ENCODE results near the gene PCIF1.
"Not testable (repeated sequence)": the region's sequence is repeated elsewhere in the genome, so short reads cannot be mapped to it uniquely, and the experiment has no call there.

The PCIF1 gene

DNA sequence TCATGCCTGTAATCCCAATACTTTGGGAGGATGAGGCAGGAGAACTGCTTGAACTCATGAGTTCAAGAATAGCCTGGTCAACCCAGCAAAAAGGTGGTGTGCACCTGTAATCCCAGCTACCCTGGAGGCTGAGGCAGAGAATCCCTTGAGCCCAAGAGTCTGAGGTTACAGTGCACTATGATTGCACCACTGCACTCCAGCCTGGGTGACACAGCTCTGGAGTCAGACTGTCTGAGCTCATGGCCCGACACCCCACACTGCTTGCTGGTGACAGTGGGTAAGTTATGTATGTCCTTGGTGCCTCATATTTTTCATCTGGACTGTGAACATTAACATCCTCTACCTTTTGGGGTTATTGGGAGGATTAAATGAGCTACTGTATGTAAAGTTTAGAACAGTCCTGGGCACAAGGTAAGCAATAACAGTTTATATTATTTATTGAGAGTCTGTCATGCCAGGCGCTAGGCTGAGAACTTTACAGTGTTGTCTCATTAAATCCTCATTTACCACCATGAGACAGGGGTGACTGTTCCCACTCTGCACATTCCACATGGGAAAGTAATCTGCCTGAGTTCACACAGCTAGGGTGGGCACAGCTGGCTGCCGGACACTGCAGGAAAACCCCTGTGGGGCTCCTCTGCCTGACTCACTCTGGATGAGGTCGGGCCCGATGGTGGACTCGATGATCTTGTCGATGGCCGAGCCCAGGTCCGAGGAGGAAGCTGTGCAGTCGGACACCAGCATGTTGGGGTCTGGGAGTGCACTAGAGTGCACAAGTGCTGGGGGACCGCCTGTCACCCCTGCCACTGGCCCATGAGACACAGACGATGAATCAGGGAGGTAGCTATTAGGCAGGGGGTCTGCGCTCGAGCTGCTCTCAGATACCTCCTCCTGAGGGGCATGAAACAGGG, 34.6 kb downstream of the PCIF1 start:
- no peak for FAIRE-seq

DNA sequence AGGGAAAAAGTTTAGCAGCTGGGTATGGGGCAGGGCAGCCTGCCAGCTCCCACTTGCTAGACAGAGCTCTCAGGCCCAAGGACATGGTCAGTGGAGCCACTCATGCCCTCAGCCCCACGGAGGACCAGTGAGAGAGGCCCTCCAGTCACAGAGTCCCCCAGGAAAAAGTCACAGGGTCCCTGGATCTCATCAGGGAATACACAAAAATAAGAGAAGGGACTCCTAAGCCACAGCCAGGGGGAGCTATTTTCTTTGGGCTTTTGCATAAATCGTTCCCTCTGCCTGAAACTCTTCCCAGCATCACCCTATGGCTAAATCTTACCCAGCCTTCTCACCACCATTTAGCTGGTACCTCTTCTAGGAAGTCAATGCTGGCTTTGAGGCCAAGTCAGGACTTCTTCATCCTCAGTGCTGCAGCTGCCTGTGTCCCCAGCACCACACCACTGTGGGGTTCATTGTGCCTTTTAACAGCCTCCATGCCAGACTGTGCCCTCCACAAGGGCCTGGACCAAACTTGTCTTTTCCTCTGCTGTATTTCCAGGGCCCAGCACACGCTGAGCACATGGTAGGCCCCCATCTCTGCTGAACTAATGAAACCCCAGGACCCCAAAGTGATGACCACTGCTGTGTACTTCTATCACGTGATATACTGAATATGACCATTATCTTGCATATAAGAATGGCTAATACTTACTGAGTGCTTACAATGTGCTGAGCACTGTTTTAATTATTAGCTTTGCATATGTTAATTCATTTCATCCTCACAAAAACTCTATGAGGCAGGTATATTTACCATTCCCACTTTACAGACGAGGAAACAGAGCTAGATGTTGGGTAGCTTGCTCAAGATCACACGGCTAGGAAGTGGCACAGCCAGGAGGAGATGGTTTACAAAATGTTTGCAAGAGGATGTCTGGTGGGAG, 35.5 kb downstream of the PCIF1 start:
- peak; percentile 64 for FAIRE-seq

DNA sequence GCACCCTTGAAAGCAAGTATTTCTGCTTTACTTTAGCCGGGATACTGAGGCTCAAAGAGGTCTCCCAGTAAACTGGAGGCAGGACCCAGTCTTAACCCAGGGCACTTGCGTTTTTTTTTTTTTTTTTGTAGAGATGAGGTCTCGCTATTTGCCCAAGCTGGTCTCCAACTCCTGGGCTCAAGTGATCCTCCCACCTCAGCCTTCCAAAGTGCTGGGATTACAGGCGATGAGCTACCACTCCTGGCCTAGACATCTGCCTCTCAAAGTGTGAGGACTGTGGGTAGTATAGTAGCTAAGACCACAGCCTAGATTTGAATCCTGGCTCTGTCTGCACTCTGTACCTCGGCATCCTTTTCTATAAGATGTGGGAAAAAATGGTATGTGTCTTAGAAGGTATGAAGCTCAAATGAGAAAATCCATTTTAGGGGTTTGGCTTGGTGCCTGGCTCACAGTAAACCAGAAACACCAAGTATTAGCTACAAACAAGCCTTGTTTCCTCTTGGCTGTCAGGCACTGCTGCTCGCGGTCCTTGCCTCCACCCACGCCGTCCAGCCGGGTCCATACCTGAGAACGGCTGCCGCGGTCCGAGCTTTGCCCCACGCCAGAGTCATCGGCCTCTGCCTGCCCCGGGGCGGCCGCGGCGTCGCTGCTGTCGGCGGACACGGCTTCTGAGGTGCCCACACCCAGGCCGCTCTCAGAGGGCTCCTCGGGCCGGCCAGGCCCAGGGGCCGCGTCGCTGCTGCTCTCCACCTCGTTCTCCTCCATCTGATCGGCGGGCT, 36.4 kb downstream of the PCIF1 start:
- no peak for FAIRE-seq

DNA sequence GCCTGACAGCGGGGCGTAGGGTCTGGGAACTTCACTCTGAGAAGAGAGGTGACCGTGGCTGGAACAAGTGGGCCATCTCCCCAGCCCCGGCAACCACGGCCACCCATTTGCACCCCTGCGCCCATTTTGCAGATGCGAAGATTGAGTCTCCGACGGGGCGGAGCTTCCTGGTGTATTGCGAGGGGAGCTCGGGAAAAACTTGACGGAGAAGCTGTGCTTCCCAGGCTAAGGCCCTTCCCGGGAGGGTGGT, 36.9 kb downstream of the PCIF1 start:
- FAIRE-seq, result no peak

DNA sequence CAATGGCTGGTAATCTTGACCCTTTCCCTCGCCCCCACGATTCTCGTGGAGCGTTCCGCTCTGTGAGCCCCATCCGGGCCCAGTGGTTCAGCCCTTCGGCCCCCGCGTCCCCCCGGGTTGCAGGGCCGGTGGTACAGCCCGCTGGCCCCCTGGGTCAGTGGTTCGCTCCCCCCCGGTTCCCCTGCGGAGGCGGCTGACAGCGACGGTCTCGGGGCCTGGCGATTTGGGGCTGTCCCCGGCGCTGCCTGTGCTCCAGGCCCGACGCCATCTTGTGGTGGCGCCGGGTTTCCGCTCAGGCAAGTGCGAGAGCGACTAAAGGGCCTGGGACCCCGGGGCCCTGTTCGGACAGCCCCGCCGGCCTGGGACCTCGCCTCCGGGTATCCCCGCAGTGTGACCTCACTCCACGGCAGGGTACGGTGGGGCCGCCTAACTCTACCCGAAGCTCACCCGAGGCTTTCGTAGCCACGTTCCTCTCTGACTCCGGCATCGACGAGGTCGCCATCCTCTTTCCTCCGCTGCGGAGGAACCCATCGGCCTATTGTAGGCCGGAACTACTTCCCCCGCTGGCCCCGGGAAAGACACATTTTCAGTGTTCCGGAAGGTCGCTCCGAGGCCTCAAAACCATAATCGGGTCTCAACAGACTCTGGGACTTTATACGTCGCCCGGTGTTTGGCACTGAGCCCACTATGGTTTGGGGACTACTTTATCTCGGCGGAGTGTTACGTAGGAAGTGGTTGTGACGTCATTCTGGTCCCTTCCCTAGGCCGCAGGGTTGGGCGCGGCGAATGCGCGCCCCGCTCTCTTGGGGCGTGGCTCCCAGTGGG, 37.4 kb downstream of the PCIF1 start, which contains the start of gene ZNF335:
ZNF335 (minus strand) TSS at position 529 of the 825 bp plus-strand sequence. CDS start 793 bp downstream, outside the sequence.
- FAIRE-seq, result peak; percentile 94

DNA sequence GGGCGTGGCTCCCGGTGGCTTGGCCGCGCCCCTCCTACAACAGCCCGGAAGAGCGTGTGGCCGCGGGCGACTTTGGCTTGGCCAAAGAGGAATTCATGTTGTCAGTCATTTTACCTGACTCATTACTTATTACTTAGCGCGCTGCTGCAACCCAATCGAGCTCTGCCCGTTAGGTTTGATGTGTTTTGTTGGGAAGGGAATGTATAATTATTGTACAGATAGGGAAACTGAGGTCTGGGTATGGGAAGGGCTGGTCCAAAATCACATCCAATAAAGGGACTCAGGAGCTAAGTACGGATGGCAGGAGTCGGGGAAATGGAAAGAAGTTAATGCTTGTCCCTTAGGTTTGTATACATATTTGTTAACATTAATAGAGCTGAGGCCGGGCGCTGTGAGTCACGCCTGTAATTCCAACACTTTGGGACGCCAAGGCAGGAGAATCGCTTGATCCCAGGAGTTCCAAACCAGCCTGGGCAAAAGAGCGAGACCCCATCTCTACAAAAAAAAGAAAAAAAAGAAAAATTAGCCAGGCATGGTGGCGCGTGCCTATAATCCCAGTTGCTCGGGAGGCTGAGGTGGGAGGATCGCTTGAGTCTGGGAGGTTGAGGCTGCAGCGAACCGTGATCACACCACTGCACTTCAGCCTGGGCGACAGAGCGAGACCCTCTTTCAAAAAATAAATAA, 38.2 kb downstream of the PCIF1 start:
- no peak for FAIRE-seq

DNA sequence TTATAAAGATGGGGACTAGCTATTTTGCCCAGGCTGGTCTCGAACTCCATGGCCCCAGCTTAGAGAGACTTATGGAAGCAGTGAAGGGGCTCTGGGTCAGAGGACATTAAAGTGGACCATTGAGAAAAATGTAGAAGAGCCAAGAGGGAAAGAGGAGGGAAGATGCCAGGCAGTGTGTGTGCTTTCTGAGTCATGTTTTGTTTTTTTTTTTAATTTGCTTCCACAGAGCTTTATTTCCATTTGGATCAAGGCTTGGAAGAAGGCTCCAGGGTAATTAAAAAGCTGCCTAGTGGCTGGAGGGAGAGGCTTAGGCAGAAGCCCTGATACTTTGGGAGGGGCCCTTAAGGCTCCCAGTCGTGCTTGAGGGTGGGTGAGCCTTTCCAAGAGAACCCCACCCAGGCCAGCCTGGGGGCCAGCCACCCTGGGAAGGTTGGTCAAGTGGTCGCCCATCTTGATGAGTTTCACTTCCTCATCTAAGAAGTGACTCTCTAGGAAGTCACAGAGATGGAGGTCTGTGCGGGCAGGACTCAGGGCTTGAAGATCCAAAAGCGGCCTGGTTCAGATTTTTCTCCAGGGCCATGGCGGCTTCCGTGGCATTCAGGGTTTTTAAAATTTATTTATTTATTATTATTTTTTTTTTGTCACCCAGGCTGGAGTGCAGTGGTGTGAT, 40.5 kb downstream of the PCIF1 start:
- no peak for FAIRE-seq

DNA sequence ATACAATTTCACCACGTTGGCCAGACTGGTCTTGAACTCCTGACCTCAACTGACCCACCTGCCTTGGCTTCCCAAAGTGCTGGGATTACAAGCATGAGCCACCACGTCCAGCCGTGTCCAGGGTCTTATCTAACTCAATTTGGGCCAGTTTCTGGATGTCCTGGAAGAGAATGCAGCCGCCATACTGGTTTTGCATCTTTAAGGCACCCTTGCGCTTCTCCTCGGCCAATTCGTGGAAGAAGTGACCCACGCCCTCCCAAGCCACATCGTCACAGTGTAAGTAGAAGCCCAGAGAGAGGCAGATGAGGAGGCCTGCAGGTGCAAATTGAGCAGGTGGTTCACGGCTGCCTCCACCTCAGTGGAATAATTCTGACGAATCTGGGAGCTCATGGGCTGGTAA, 41.2 kb downstream of the PCIF1 start:
- no peak for FAIRE-seq

DNA sequence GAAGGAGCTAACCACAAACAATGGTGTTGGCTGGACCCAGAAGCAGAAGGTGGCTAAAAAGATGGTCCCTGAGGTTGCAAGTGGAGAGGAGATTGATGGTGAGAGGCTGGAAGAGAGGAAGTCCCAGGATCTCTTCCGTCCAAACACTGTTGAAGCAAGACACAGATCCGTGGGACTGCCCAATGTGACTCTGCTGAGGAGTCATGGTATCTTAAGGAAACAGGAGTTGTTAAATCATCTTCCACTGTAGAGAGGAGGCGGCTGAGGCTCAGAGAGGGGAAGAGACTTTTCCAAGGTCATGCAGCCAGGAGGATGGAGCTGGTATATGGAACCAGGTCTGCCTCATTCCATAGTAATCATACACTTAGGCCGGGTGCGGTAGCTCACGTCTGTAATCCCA, 41.6 kb downstream of the PCIF1 start:
- no peak for FAIRE-seq

DNA sequence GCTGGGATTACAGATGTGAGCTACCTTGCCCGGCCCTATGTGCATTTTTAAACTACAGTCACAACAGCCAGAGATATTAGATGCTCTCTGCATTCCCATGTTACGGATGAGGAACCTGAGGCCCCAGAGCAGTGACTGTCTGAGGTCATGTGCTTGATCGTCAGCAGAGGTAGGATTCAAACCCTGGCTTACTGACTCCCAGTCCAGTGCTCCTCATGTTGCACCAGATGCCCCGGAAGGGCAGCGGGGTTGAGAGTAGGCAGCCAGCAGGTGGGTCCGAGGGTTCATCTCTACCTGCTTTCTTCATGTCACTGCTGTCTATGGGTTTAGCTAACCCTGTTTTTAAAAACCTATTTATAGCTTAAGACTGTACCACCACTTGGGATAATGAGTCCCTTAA, 46.8 kb downstream of the PCIF1 start:
- no peak for FAIRE-seq

DNA sequence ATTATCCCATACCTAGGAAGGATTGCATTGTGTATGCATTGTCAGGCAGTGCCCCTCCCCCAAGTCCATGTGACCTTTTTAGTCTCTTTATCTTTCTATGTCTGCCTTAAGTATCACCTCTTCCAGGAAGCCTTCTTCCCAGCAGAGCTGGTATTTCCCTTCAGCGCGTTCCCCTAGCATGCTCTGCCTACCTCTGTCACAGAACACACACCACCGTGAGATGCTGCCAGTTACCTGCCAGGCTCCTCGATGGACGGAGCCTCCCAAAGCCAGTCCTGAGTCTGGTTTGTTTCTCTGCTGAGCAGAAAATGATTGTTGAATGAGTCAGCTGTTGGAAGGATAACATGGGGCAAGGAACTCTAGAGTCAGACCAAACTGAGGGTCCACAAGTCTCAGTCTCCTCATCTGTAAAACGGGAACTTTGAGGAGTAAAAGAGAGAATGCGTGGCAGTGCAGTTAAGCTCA, 48.8 kb downstream of the PCIF1 start:
- FAIRE-seq, result no peak

DNA sequence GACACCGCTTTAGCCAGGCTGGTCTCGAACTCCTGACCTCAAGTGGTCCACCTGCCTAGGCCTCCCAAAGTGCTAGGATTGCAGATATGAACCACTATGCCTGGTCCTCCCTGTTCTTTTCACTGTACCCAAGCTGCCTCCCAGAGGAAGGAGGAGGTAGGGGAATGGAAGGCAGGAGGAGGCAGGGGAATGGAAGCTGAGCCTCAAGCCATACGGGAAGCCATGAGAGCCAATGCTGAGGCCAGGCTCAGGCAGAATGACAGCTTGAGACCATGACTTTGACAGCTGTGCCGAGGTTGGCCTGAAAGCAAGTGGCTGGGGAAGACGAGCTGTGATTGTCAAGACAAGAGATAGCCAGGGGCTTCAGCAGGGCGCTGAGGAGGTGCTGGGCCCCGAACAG, 51.1 kb downstream of the PCIF1 start:
- no peak for FAIRE-seq

DNA sequence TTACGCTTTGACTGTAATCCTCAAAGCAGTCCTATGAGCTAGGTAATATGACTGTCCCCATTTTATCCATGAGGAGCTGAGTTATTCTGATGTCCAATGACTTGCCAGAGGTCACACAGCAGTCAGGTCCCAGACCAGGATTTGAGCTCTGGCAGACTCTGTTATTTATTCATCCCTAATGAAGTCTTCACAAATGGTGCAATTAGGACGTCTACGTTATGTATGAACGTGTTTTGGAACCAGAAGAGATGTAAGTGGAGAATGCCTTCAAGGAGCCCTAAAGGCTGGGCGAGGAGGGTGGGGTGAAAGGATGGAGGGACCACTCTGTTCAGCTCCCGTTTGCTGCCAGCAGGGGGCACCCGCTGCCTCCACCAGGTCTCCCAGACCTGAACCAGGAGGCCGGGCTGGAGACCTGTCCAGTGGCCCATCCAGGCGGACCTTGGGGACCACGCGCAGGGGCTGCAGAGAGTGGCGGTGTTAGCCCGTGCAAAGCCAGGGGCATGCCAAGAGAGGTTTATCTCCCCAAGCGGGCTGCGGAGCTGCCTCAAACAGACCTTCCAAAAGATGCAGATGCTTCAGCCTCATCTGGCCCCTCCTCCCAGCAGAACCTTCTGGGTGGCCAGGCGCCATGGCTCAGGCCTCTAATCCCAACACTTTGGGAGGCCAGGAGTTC, 52.8 kb downstream of the PCIF1 start:
- no peak for FAIRE-seq

DNA sequence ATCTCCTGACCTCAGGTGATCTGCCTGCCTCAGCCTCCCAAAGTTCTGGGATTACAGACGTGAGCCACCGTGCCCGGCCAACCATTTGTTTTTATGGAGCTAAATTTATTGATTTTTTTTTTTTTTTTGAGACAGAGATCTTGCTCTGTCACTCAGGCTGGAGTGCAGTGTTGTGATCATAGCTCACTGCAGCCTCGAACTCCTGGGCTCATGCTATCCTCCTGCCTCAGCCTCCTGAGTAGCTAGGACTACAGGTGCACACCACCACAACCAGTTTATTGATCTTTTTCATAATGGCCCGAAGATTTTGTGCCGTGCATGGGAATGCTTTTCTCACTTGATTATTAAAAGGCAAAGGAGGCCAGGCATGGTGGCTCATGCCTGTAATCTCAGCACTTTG, 54.3 kb downstream of the PCIF1 start:
- FAIRE-seq, result not testable (repeated sequence)

DNA sequence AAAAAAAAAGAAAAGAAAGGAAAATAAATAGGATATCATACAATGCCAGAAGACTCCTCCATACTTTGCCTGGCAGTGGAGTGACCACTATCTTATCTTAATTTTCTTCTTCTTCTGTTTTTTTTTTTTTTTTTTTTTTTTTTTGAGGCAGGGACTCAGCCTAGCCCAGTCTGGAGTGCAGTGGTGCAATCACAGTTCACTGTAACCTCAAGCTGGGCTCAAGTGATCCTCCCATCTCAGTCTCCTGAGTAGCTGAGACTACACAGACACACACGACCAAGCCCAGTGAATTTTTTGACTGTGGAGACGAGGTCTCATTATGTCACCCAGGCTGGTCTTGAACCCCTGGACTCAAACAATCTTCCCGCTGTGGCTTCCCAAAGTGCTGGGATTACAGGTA, 57.1 kb downstream of the PCIF1 start:
- FAIRE-seq, result no peak

DNA sequence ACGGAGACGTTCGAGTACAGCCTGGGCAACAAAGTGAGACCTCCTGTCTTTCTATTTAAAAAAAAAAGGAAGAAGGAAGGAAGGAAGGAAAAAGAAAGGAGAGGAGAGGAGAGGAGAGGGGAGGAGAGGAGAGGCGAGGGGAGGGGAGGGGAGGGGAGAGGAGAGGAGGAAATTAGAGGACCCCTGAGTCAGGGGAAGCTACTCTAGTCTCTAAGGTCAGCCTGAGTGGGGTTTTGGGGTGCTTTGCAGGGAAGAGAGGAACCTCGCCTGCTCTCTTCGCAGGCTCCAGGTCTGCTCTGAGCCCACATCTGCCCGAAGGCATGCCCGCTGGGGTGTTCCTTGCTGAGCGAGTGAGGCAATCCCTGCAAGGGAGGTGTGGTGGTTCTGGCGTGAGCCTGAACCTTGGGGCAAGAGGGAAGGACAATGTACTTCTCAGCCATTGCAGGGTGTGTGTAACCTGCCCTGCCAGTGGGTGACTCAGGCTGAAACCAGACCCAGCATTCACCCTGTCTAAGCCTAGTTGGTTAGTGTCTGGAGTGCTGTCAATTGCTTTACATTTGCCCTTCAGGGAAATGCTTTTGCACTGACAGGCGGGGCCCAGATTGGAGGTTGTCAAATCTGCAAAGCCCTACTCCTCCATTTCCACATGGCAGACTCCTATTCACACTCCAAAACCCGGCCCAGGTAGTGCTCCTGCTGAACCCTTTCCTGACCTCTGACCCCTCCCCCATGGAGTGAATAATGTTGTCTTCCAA, 58.9 kb downstream of the PCIF1 start:
- no peak for FAIRE-seq

DNA sequence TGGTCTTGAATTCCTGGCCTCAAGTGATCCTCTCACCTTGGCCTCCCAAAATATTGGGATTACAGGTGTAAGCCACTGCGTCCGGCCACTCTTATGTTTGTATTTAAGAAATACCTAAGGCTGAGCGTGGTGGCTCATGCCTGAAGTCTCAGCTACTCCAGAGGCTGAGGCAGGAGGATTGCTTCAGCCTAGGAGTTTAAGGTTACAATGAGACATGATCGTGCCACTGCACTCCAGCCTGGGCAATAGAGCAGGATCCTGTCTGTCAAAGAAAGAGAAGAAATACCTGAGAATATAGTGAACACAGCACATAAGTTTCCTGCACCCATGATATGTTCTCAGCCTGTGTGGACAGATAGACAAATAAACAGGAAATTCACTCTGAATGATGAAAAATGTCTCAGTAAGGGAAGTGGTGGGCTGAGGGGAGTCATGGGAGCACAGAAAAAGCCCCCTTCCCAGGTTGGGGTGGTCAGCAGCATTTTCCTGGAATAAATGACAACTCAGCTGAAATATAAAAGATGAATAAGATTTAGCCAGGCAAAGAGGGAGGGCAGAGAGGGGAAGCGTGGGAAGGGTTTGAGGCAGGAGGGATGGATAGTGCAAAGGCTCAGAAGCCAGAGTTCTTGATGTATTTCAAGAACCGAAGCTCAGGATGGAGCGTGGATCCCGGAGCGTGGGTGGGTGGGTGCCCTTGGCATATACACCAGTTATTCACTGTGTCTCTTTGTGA, 60.4 kb downstream of the PCIF1 start:
- FAIRE-seq, result no peak

DNA sequence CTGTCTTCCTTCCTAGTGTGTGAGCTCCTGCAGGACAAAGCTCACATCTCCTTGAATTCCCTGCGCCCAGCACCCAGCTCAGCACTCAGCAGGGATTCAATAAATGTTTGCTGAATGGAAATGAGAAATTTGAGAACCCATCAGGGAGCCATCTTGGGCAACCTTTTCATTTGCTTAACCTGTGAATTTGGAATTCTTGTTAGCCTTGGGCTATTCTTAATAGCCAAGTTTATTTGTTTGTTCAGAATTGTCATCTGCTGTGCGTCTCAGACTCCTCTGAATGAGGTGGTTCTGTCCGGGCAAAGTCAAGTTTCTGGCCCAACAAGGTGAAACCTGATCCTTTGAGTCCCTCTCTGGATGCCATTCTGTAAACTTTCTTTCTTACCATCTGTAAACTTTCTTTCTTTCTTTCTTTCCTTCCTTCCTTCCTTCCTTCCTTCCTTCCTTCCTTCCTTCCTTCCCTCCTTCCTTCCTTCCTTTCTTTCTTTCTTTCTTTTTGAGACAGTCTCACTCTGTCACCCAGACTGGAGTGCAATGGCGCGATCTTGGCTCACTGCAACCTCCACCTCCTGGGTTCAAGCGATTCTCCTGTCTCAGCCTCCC, 61.1 kb downstream of the PCIF1 start:
- FAIRE-seq, result not testable (repeated sequence)
